ENCODE measurements around the gene TAS2R50.

- TF ChIP-seq EZH2 (IDR thresholded peaks at IDR 0.05; ENCODE audit: low read depth, unreplicated experiment) (no peak), STAT1 (IDR thresholded peaks at IDR 0.05; ENCODE audit: unreplicated experiment) (no peak), CTCF (conservative IDR thresholded peaks at IDR 0.05; ENCODE audit: low read depth in 2 of 2) (no peak), POLR2AphosphoS5 (IDR thresholded peaks at IDR 0.05; ENCODE audit: low read depth) (no peak), REST (IDR thresholded peaks at IDR 0.05; ENCODE audit: unreplicated experiment) (no peak), EZH2phosphoT487 (IDR thresholded peaks at IDR 0.05; ENCODE audit: unreplicated experiment) (no peak)
Measured at GRCh38 chr12:10974965-10975364, 11.7 kb downstream of the TAS2R50 start.

Measured in GM23338 (cell line).